ENCODE data around the gene TMPRSS4. TPM values are rescaled to one million over a fixed set of nuclear protein-coding genes. Genes with fewer than 3 reads are reported as not detected.
"Not testable (repeated sequence)": the region's sequence is repeated elsewhere in the genome, so short reads cannot be mapped to it uniquely, and the experiment has no call there.

TMPRSS4 gene
- total and polyA plus RNA-seq, 2 of the 13 experiments (the other 11 are each of a cell fraction or from before 2014, with no cell fraction given), result 0.32 TPM; not detected in 1

GRCh38 chr11:118061586-118062125 is 15.2 kb upstream of the TMPRSS4 start:
- BruUV-seq (replicated peaks), result no TSS peak
- no peak overlapping the region for H3K4me3 ChIP-seq (replicated peaks in 1 of 3; ENCODE audit: insufficient read depth in 1 of 3, low read depth in 2 of 3, low read length in 3 of 3)
- no peak overlapping the region for H3K27ac ChIP-seq (ENCODE audit: extremely low read length, insufficient read depth, low read length)
- ATAC-seq, result no peak
- no peak overlapping the region for H2AFZ ChIP-seq (ENCODE audit: low read length)
- DNase-seq (ENCODE audit: low spot score), result no peak
- intact Hi-C loops (cut with micrococcal nuclease; ENCODE audit: unreplicated experiment) (no loop called here), in situ Hi-C loops (cut with HindIII; ENCODE audit: extremely low pct_ligation_motif_present, low pct_unique_long_range_greater_than_20kb) (no loop called here)
- TF ChIP-seq HMG20A (CRISPR knock-in tag; IDR thresholded peaks at IDR 0.05; ENCODE audit: borderline replicate concordance), result no peak
- no peak for TF ChIP-seq HNRNPH1 (optimal IDR thresholded peaks at IDR 0.05; ENCODE audit: low read depth, low read length)
- TF ChIP-seq ZNF432 (CRISPR knock-in tag; IDR thresholded peaks at IDR 0.05; ENCODE audit: borderline replicate concordance), result no peak
- TF ChIP-seq ZNF597 (CRISPR knock-in tag; IDR thresholded peaks at IDR 0.05), result no peak
- no peak overlapping the region for H3K9ac ChIP-seq (ENCODE audit: insufficient read depth, low read depth, low read length)
- ChIA-PET POLR2A (no interaction called here), CTCF (ENCODE audit: low intra/inter-chr PET ratio, low total read pairs) (no interaction called here)
- peaks cover 9 to 55% of the 10 kb centered on the region in 2 experiments; a peak in 4 of 5 replicates for H3K27me3 ChIP-seq (ENCODE audit: control insufficient read depth in 1 of 2, insufficient read depth in 2 of 2, low read length in 2 of 2)
- no peak for FAIRE-seq
- no peaks in the 10 kb centered on the region for H3K9me3 ChIP-seq (ENCODE audit: low read length)
- no peaks in the 10 kb centered on the region for H3K36me3 ChIP-seq (replicated peaks in 1 of 2; ENCODE audit: control insufficient read depth in 1 of 2, insufficient read depth in 2 of 2, low read length in 2 of 2)
- no peak overlapping the region for H3K4me2 ChIP-seq (ENCODE audit: low read depth, low read length)
- H3K4me1 ChIP-seq (ENCODE audit: insufficient read depth, low read length), result no peaks in the 10 kb centered on the region
- H4K20me1 ChIP-seq (ENCODE audit: insufficient read depth, low read length), result no peaks in the 10 kb centered on the region
- no peaks in the 10 kb centered on the region for H3K79me2 ChIP-seq (ENCODE audit: insufficient read depth, low read length)
- WGBS (ENCODE audit: low lambda C conversion rate), result 51% methylated on average over 5 of the region's 6 CpGs

GRCh38 chr11:118062181-118062580 is 14.7 kb upstream of the TMPRSS4 start:
- FAIRE-seq; H4K20me1 ChIP-seq (ENCODE audit: insufficient read depth, low read length); H3K9ac ChIP-seq (ENCODE audit: insufficient read depth, low read depth, low read length); H3K36me3 ChIP-seq (replicated peaks in 1 of 2; ENCODE audit: control insufficient read depth in 1 of 2, insufficient read depth in 2 of 2, low read length in 2 of 2); CTCF ChIA-PET (ENCODE audit: low intra/inter-chr PET ratio, low total read pairs); H3K4me3 ChIP-seq (replicated peaks in 1 of 3; ENCODE audit: insufficient read depth in 1 of 3, low read depth in 2 of 3, low read length in 3 of 3); ATAC-seq; H3K79me2 ChIP-seq (ENCODE audit: insufficient read depth, low read length); intact Hi-C loops (cut with micrococcal nuclease; ENCODE audit: unreplicated experiment); POLR2A ChIA-PET; H3K9me3 ChIP-seq (ENCODE audit: low read length); in situ Hi-C loops (cut with HindIII; ENCODE audit: extremely low pct_ligation_motif_present, low pct_unique_long_range_greater_than_20kb); H3K4me2 ChIP-seq (ENCODE audit: low read depth, low read length); H3K4me1 ChIP-seq (ENCODE audit: insufficient read depth, low read length); DNase-seq (ENCODE audit: low spot score); H2AFZ ChIP-seq (ENCODE audit: low read length); BruUV-seq (replicated peaks); H3K27ac ChIP-seq (ENCODE audit: extremely low read length, insufficient read depth, low read length): not testable (repeated sequence)
- 77% methylated on average over 3 of the region's 5 CpGs for WGBS (ENCODE audit: low lambda C conversion rate)
- peaks cover 9 to 55% of the 10 kb centered on the region in 2 experiments; a peak in 4 of 5 replicates for H3K27me3 ChIP-seq (ENCODE audit: control insufficient read depth in 1 of 2, insufficient read depth in 2 of 2, low read length in 2 of 2)

- H3K9me3 ChIP-seq (ENCODE audit: low read length); H3K4me2 ChIP-seq (ENCODE audit: low read depth, low read length); CTCF ChIA-PET (ENCODE audit: low intra/inter-chr PET ratio, low total read pairs); H3K9ac ChIP-seq (ENCODE audit: insufficient read depth, low read depth, low read length); H3K79me2 ChIP-seq (ENCODE audit: insufficient read depth, low read length); H3K36me3 ChIP-seq (replicated peaks in 1 of 2; ENCODE audit: control insufficient read depth in 1 of 2, insufficient read depth in 2 of 2, low read length in 2 of 2); H3K27ac ChIP-seq (ENCODE audit: extremely low read length, insufficient read depth, low read length); H3K4me3 ChIP-seq (replicated peaks in 1 of 3; ENCODE audit: insufficient read depth in 1 of 3, low read depth in 2 of 3, low read length in 3 of 3); ATAC-seq; H2AFZ ChIP-seq (ENCODE audit: low read length); H3K4me1 ChIP-seq (ENCODE audit: insufficient read depth, low read length); in situ Hi-C loops (cut with HindIII; ENCODE audit: extremely low pct_ligation_motif_present, low pct_unique_long_range_greater_than_20kb); intact Hi-C loops (cut with micrococcal nuclease; ENCODE audit: unreplicated experiment); POLR2A ChIA-PET; H4K20me1 ChIP-seq (ENCODE audit: insufficient read depth, low read length); FAIRE-seq; DNase-seq (ENCODE audit: low spot score); BruUV-seq (replicated peaks): not testable (repeated sequence)
- WGBS (ENCODE audit: low lambda C conversion rate), result 14% methylated on average over 5 of the region's 5 CpGs
- H3K27me3 ChIP-seq (ENCODE audit: control insufficient read depth in 1 of 2, insufficient read depth in 2 of 2, low read length in 2 of 2), result peaks cover 9 to 52% of the 10 kb centered on the region in 2 experiments; a peak in 4 of 5 replicates
These were observed 14.2 kb upstream of the TMPRSS4 start for GRCh38 chr11:118062631-118063030.

All from HepG2 (cell line).